GM21528 (cell line): ENCODE measurements around the gene RAB20.

Experiments
- ATAC-seq: cut with Tn5 transposase; IDR thresholded peaks from one replicate; pipeline ENCODE4 v1.9.1; 2021; ENCODE audit warnings: mild to moderate bottlenecking, moderate library complexity; ENCODE audit not compliant: unreplicated experiment, low FRiP score

The RAB20 gene

GRCh38 chr13:110474713-110475112 lies 86.8 kb downstream of the RAB20 start:
- no peak for ATAC-seq
